PFSK-1 (cell line): ENCODE data around the gene PHF2.

Experiments used
- POLR2AphosphoS5 ChIP-seq: IDR thresholded peaks from 2 replicates; pipeline ENCODE4 v1.6.1; 2012; ENCODE audit warnings: low read depth, mild to moderate bottlenecking, control low read depth, low read length, moderate library complexity
- SIN3A ChIP-seq: IDR thresholded peaks from 2 replicates; pipeline ENCODE4 v1.6.1; 2012; ENCODE audit warnings: mild to moderate bottlenecking, low read length, moderate library complexity, borderline replicate concordance; ENCODE audit not compliant: insufficient read depth

DNA sequence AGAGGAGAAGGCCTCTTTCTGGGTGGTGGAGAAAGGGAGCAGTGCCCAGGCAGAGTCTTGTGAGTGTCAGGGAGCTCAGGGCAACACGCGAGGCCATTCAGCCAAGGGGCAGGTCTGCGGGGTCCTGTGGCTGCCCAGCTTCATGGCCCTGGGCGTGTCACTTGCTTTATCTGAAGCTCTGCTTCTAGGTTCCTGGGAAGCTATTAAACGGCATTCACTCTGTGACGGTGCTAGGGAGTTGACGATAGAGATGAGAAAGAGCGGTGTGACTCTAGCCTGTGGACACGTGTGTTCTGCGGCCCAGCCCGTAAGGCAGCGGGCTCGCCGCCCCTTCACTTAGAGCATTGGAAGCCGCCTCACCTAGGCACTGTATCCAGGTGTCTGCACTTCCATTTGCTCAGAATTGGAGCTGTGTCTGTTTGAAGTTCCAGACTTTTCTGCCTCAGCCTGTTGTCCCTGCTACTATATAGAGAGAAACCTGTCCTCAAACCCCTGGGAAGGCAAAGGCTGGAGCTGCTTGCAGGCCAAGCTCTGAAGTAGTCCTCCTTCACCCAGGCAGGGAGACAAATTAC is 88.3 kb downstream of the PHF2 start:
- no peak for TF ChIP-seq SIN3A
- no peak for TF ChIP-seq POLR2AphosphoS5
